Tibial nerve (tissue), 4 donors: ENCODE data around the gene ARHGEF16.

Source experiments
- EP300 ChIP-seq, 2 donors: sonication (generic); formaldehyde crosslinking; IDR thresholded peaks; one replicate each; pipeline ENCODE4 v1.6.1; 2017; ENCODE audit warnings: antibody characterized with exemption in 2 of 2, mild to moderate bottlenecking in 1 of 2
- POLR2A ChIP-seq, 2 donors: fragments of 450-650 bp; IDR thresholded peaks; one replicate each; pipeline ENCODE4 v1.6.1; 2017; ENCODE audit warnings: antibody characterized with exemption in 2 of 2, mild to moderate bottlenecking in 2 of 2, moderate library complexity in 2 of 2
- TF ChIP-seq, protein P1 (sequence below), 5 experiments: fragments of 200-600 bp in 3 of 5; fragments of 450-650 bp in 2 of 5; sonication (generic) in 3 of 5; IDR thresholded peaks; one replicate each; pipeline ENCODE4 v1.5.1; 2016 to 2019; ENCODE audit warnings: antibody characterized with exemption in 5 of 5, mild to moderate bottlenecking in 3 of 5, moderate library complexity in 2 of 5

DNA sequence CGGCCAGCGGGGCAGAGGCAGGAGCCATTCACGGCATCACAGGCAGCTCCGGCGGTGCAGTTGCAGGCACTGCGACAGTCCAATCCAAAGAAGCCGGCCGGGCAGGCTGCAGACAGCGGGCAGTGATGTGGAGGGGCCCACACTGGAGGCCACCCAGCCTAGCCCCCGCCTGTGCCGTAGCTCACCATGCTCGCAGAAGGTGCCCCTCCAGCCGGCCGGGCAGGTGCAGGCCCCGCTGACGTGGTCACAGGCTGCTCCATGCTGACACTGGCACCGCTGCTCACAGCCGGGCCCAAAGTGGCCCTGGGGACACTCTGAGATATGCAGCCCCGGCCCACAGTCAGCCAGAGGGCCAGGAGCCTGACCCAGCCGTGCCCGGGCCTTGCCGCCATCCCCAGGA is 45.1 kb downstream of the ARHGEF16 start:
- TF ChIP-seq POLR2A (IDR thresholded peaks at IDR 0.05) (no peak), EP300 (IDR thresholded peaks at IDR 0.05) (no peak)
- TF ChIP-seq, protein P1, sequence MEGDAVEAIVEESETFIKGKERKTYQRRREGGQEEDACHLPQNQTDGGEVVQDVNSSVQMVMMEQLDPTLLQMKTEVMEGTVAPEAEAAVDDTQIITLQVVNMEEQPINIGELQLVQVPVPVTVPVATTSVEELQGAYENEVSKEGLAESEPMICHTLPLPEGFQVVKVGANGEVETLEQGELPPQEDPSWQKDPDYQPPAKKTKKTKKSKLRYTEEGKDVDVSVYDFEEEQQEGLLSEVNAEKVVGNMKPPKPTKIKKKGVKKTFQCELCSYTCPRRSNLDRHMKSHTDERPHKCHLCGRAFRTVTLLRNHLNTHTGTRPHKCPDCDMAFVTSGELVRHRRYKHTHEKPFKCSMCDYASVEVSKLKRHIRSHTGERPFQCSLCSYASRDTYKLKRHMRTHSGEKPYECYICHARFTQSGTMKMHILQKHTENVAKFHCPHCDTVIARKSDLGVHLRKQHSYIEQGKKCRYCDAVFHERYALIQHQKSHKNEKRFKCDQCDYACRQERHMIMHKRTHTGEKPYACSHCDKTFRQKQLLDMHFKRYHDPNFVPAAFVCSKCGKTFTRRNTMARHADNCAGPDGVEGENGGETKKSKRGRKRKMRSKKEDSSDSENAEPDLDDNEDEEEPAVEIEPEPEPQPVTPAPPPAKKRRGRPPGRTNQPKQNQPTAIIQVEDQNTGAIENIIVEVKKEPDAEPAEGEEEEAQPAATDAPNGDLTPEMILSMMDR (IDR thresholded peaks at IDR 0.05): no peak
